ENCODE results near the gene HSF4. TPM values are rescaled to one million over a fixed set of nuclear protein-coding genes. Genes with fewer than 3 reads are reported as not detected.

Gene HSF4
- total RNA-seq, 1 donor from 2014 or later, result 5.9 TPM

Small RNAs within 50 kb of the gene (small RNA-seq; reads per million reads assigned to genes)
- 19.6 reads per million, percentile 95 among the genes with 10 or more reads in this experiment for gene MIR328 (ENCODE audit: low replicate concordance)

Other genes starting within 250 kb of the HSF4 start
- not detected for gene CDH16, start 245.9 kb upstream of the HSF4 start, total RNA-seq
- 1.5 TPM for gene RRAD, start 239.2 kb upstream of the HSF4 start, total RNA-seq
- gene CIAO2B, start 230.3 kb upstream of the HSF4 start, total RNA-seq, result 48.9 TPM
- 21.9 TPM for gene CES2, start 229.2 kb upstream of the HSF4 start, total RNA-seq
- 0.49 TPM for gene CES3, start 203.5 kb upstream of the HSF4 start, total RNA-seq
- 8.1 TPM for gene CES4A, start 176.2 kb upstream of the HSF4 start, total RNA-seq
- gene CBFB, start 135.6 kb upstream of the HSF4 start, total RNA-seq, result 35.7 TPM
- 19.2 TPM for gene PHAF1, start 54.8 kb upstream of the HSF4 start, total RNA-seq
- gene B3GNT9, start 13.7 kb upstream of the HSF4 start, total RNA-seq, result 0.98 TPM
- gene TRADD, start 4.8 kb upstream of the HSF4 start, total RNA-seq, result 0.98 TPM
- 0.49 TPM for gene FBXL8, start 4.8 kb upstream of the HSF4 start, total RNA-seq
- gene NOL3, start 5.8 kb downstream of the HSF4 start, total RNA-seq, result 4.2 TPM
- 54.8 TPM for gene MATCAP1, start 19.2 kb downstream of the HSF4 start, total RNA-seq
- 1.5 TPM for gene EXOC3L1, start 25.4 kb downstream of the HSF4 start, total RNA-seq
- gene E2F4, start 27.4 kb downstream of the HSF4 start, total RNA-seq, result 16.2 TPM
- gene ELMO3, start 34.4 kb downstream of the HSF4 start, total RNA-seq, result 0.25 TPM
- gene TMEM208, start 62.4 kb downstream of the HSF4 start, total RNA-seq, result 17.0 TPM
- 1.2 TPM for gene FHOD1, start 82.7 kb downstream of the HSF4 start, total RNA-seq
- 1.2 TPM for gene SLC9A5, start 84.2 kb downstream of the HSF4 start, total RNA-seq
- gene PLEKHG4, start 114.8 kb downstream of the HSF4 start, total RNA-seq, result 0.98 TPM
- gene KCTD19, start 162.0 kb downstream of the HSF4 start, total RNA-seq, result 0.25 TPM
- 0.74 TPM for gene LRRC36, start 162.1 kb downstream of the HSF4 start, total RNA-seq
- 4.4 TPM for gene TPPP3, start 228.8 kb downstream of the HSF4 start, total RNA-seq